K562 (cell line): ENCODE data around the gene SAE1. TPM values are rescaled to one million over a fixed set of nuclear protein-coding genes. Genes with fewer than 3 reads are reported as not detected.

ENCODE experiments used
- ARNT ChIP-seq, 2 experiments: fragments of 450-650 bp; IDR thresholded peaks; 2 replicates each; pipeline ENCODE4 v1.6.1; 2016; ENCODE audit warnings: mild to moderate bottlenecking in 1 of 2
- CBX8 ChIP-seq: fragments of 200-600 bp; sonication (generic); IDR thresholded peaks from 2 replicates; pipeline ENCODE4 v1.6.1; 2012; ENCODE audit warnings: borderline replicate concordance, mixed run types, low read depth, mild to moderate bottlenecking, moderate library complexity, mixed read lengths, low read length, control low read depth, inconsistent platforms; ENCODE audit not compliant: poor library complexity, severe bottlenecking; ENCODE audit errors: extremely low read depth
- JUN ChIP-seq, 2 experiments: sonication (generic) in 1 of 2; formaldehyde crosslinking in 1 of 2; IDR thresholded peaks; 2 replicates each; pipeline versions ENCODE4 v1.6.1 to v1.8.0; 2012 to 2022; ENCODE audit warnings: borderline replicate concordance in 2 of 2, mild to moderate bottlenecking in 2 of 2, improper control_type of control experiment in 1 of 2, low read depth in 1 of 2, low read length in 1 of 2, missing genetic modification reagents in 1 of 2
- MECOM ChIP-seq: fragments of 250-450 bp; sonication (Bioruptor Pico); IDR thresholded peaks from 2 replicates; pipeline ENCODE4 v1.8.0; 2022; ENCODE audit warnings: inconsistent platforms
- NKRF ChIP-seq: fragments of 450-650 bp; IDR thresholded peaks from 2 replicates; pipeline ENCODE4 v1.6.1; 2016; ENCODE audit warnings: borderline replicate concordance
- WHSC1 ChIP-seq: IDR thresholded peaks from one replicate; pipeline ENCODE4 v1.6.1; 2012; ENCODE audit warnings: low read length, control low read depth, inconsistent platforms
- ZNF133 ChIP-seq: fragments of 250-450 bp; sonication (Bioruptor Pico); IDR thresholded peaks from 2 replicates; pipeline ENCODE4 v1.4.0; 2020; ENCODE audit warnings: mild to moderate bottlenecking
- ZNF134 ChIP-seq: fragments of 250-450 bp; sonication (Bioruptor Pico); conservative IDR thresholded peaks from 2 replicates; pipeline ENCODE4 v1.4.0; 2020
- ZNF764 ChIP-seq: fragments of 250-450 bp; sonication (Bioruptor Pico); IDR thresholded peaks from 2 replicates; pipeline ENCODE4 v1.4.0; 2020; ENCODE audit warnings: low read depth, mild to moderate bottlenecking, moderate library complexity
- polyA plus RNA-seq, 8 experiments: library from polyadenylated mRNA; depleted of rRNA in 4 of 8; stranded (reverse) in 5 of 8; unstranded in 3 of 8; fragments of >200 nt; fragmentation: Nextera tagmentation in 2 of 8; fragmentation: Illumina TruSeq in 1 of 8; extraction: Ambion mirVana in 2 of 8; extraction: Trizol in 1 of 8; gene quantifications; 2 replicates each; pipeline versions ENCODE4 v1.2.1 to v1.2.3, GENCODE V29; 2011 to 2014; ENCODE audit warnings: inconsistent platforms in 1 of 8, missing spikeins in 1 of 8
- total RNA-seq, 7 experiments: library from RNA; depleted of rRNA in 6 of 7; stranded (reverse); fragments of >200 nt in 6 of 7; fragmentation: Illumina TruSeq in 2 of 7; extraction: Trizol in 2 of 7; gene quantifications; 2 replicates each; pipeline versions ENCODE4 v1.2.1 to v1.2.3, GENCODE V29; 2011 to 2021; ENCODE audit warnings: low replicate concordance in 1 of 7

SAE1 gene
- total and polyA plus RNA-seq, 9 of the 15 experiments (the other 6 are each of a cell fraction or from before 2014, with no cell fraction given), result 82.8 to 299 (median 217) TPM

GRCh38 chr19:47156861-47157430 lies 26.3 kb downstream of the SAE1 start (continued):
- TF ChIP-seq MECOM (CRISPR knock-in tag), result no peak
- no peak for TF ChIP-seq JUN (IDR thresholded peaks at IDR 0.05; ENCODE audit: borderline replicate concordance, low read depth, low read length)
- no peak for TF ChIP-seq JUN (CRISPR knock-in tag; IDR thresholded peaks at IDR 0.05; ENCODE audit: borderline replicate concordance)
- no peak for TF ChIP-seq ZNF134 (CRISPR knock-in tag)
- no peak for TF ChIP-seq ZNF764 (CRISPR knock-in tag)
- TF ChIP-seq ZNF133 (CRISPR knock-in tag), result no peak
- TF ChIP-seq ARNT (IDR thresholded peaks at IDR 0.05), result no peak
- no peak for TF ChIP-seq NKRF
- TF ChIP-seq WHSC1, result no peak
- no peak for TF ChIP-seq CBX8
